Retina (tissue), 1 donor: ENCODE measurements around the gene GSK3A.

ENCODE experiments used
- DNase-seq: peaks from one replicate; pipeline ENCODE4 v3.0.0-alpha.2; 2016

The GSK3A gene

DNA sequence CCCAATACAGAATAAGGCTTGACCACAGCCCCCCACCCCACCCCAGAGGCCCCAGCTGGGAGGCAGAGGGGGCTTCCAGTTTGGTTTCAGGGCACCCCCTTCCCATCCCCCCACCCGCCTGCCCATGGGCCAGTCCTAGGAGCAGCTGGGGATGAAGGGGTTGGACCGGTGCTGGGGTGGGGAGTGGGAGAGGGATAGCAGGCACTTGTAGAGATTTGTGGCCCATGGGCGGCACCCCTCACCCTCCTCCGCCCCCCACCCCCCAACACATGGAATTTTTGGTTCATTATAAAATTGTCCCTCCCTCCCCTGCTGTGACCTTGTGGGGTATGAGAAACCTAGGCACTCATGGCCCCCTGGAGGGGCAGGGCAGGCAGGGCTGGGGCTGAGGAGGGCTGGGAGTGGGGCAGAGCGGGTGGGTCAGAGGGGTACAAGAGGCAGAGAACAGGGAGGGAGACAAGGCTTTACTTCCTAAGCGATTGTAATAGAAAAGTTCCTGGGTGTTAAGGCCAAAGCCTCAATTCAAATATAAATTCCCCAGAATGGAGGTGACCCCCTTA lies 5.3 kb upstream of the GSK3A start:
- DNase-seq: no peak

DNA sequence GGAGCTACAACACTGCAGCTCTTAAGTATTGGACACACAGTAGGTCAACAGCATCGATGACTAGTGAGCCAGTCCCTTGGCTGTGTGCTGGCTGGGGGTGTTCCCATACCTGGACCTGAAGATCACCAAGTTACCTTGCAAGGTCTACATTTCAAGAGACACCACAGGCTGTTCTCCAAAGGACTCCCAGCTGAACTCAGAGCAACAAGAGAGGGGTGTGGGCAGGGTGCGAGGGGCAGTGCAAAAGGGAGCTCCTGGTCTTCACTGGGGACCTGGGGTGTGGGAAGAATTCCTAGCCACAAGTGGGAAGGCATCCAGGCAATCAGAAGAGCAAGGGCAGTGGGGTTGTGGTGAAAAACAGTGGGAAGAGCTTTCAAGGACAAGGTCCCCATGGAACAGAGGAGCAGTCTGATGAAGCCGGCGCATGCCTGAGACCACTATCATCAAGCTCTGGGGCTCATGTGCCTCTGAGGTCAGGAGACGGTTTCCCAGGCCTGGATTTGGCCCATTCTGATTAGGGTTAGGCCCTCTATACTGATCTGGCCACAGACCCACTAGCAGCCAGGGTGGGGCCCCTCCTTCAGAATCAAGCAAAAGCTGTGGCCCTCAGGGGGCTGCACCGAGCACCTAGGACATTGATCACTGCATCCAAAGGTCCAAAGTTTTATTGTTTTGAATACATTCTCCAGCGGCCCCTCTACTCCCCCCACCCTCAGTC lies 4.7 kb upstream of the GSK3A start:
- DNase-seq: peak; percentile 18

DNA sequence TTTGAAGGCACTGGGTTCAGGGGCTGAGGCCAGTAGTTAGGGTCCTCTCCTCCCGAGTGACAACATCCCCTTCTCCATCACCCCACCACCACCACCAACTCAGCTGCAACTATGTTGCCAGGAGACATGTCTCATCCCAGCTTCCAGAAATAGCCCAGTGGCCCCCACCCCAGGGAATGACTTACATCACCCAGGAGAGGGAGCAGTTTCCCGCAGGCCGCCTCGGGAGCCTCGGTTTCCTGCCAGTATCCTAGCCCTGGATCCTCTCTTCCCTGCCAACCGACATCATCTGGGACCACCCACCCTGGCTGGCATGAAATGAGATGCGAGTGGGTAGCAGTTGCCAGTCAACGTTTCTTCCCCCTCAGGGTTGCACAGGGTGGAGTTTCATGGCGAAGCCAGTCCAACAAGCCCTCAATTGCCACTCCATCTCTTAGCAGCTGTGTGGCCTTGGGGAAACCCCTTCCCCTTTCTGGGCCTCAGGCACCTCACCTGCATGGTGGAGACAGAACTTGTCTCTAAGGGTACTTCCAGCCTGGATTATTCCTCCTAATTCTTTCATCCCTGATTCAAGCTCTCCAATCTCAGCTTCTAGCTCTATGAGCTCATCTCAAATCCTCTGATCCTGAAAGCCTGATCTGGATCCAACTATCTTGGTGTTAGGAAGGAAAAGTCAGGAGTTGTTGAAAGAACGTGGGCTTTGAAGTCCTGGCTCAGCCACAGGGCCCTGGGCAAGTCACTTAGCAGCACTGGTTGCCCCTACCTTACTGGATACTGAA lies 3.9 kb upstream of the GSK3A start:
- peak; percentile 52 for DNase-seq

DNA sequence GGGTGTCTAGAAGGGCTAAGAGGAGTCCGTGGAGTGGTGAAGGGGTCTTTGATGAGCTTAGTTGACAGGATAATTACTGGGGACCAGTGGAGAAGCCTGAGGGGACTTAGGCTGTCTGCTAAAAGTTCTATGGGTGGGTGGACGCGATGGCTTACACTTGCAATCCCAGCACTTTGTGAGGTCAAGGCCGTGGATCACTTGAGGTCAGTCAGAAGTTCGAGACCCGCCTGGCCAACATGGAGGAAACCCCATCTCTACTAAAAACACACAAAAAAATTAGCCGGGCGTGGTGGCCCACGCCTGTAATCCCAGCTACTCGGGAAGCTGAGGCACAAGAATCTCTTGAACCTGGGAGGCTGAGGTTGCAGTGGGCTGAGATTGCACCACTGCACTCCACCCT lies 2.8 kb upstream of the GSK3A start:
- DNase-seq: no peak

DNA sequence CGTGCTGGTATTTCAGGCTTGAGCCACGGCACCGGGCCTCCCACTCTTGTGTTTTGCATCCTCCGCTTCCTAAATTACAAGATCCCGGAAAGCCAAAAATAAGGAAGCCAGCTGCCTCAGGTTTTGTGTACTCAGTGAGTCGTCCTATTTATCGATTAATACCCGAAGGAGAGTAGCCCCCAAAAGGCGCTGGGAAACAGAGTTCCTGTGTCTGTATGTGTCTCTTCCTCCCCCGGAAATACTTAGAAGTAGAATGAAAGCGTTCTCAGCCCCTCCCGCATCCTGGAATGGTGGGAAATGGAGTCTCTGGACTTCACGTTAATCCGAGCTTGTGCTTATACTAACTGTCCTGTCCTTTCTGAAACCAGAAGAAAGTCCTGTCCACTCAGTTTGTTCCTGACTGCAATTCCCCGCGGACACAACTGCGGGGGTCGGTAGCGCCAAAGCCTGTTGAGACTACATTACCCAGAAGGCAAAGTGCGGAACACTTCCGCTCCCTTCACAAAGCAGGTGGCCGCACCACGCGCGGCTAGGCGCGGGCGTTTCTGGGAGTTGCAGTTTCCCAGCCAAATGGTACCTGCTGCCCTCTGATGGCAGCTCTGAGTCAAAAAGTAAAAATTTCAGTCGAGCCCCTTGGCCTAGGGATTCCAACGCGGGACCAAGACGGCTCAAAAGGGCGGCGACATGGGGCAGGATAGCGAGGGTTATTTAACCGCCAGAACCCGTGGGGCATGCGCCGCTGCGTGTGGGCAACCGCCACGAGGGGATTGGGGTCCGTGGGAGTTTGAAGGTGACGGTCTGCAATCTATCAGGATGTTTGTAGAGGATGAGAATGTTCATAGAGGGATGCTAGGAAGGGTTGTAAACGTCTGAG lies 2.2 kb upstream of the GSK3A start:
- DNase-seq: peak; percentile 97

DNA sequence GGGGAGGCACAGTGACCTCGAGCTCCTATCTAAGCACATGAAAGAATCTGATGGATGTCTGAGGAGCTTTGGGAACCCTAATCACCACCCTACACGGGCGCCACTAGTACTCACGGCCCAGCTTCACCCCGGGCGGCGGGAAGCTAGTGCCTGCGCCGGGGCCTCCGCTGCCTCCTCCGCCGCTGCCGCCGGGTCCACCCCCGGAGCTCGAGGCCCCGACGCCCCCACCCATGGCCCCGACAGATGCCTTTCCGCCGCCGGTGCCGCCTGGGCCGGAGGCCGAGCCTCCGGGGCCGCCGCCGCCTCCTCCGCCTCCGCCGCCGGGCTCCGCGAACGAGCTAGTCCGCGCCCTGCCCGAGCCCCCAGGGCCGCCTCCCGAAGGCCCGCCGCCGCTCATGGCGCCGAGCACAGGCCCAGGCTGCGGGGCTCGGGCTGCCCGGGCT lies 312 bp downstream of the GSK3A start:
- peak; percentile 13 for DNase-seq

DNA sequence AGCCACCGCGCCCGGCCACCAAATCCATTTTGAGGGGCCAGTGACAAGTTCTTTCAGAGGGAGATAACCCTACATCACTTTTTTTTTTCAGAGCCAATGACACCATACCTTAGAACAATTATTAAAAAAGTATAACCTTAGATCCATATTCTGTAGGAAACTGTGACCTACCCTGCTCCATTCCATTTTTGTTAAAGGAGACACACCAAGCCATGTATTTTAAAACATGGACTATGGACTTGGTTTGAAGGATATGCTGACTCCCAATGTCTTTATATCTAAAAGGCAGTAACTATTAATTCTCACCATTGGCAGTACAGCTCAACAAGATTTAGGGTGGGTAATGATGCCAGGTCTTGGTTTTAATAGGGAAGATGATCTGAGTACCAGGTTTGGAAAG lies 1.1 kb downstream of the GSK3A start:
- DNase-seq: no peak

DNA sequence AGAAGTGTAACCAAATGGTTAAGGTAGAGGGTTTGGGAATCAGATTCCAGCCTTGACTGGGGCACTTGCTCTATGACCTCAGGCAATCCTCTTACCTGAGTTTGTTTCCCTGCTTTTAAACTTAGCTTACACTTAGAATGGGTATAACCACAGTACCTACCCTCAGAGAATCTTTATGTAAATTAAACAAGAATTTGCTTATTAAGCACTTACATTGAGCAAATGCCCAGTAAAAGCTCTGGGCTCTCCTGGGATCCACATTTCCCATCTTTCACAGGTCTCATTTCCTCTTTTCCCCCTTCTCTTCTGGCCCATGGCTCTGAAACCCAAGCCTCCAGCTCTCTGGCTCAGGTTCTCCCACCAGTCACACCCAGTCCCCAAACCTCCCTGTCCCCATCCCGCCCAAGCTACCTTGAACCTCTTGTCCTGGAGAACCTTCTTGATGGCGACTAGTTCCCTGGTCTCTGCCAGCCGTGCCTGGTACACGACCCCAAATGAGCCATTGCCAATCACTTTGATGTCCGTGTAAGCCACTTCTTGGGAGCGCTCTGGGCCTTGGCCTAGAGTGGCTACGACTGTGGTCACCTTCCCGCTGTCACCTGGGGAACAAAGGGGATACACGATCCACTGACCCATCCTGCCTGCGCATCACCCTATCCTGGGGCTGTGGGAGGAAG lies 2.7 kb downstream of the GSK3A start:
- DNase-seq: no peak

DNA sequence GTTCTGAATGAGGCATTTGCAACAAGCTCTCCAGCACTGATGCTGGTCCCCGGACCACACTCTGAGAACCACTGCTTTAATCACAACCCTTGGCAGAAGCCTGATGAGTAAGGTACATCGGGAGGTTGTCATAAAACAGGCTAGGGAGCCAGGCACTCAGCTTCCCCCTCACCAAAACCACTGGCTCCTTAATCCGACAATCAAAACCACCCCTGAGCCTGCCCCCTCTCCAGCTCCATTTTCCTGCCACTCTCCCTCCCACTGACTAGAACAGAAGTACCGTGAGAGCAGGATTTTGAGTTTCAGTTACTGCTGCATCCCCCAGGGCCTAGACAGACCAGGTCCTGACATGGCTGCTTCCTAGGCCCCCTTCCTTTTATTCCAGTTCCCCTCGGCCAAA lies 7.2 kb downstream of the GSK3A start:
- no peak for DNase-seq

DNA sequence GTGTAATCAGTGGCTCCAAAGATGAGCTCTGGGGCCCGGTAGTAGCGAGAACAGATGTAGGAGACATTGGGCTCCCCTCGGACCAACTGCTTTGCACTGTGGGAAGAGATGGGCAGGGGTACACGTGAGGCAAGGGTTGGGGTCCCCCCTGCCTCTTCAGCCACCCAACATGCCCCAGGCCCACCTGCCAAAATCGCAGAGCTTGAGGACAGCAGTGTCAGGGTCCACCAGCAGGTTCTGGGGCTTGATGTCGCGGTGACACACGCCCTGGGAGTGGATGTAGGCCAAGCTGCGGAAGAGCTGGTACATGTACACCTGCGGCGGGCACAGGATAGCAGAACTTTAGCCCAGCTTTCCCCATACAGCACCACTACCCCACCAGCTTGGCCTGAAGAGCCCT lies 8.0 kb downstream of the GSK3A start:
- no peak for DNase-seq

DNA sequence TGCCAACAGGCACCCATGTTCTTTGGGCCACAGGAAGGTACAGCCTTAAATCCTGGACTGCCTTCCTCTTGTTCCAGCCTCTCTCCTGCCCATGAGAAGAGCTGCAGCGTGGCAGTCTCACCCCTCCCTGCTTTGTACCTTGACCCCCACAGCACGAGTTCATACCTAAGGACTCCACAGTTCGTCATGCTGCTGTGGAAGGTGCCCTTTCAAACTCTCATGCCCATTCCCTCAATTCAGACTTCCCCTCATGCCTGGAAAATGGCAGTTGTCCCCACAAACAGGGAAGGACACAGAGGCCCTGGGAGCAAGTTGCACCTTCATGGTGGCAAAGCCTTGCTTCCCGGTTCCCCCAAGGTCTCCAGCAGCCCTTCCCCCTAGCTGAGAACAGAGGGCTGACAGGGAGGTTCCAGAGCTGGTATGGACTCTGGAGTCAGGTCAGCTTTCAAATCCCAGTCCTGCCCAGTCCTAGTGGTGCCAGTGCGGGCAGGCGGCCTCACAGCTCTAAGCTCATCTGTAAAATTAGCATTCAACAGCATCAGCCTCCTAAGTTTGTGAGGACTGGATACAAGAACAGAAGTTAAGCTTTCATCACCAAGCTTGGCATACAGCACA lies 8.6 kb downstream of the GSK3A start:
- DNase-seq: no peak

DNA sequence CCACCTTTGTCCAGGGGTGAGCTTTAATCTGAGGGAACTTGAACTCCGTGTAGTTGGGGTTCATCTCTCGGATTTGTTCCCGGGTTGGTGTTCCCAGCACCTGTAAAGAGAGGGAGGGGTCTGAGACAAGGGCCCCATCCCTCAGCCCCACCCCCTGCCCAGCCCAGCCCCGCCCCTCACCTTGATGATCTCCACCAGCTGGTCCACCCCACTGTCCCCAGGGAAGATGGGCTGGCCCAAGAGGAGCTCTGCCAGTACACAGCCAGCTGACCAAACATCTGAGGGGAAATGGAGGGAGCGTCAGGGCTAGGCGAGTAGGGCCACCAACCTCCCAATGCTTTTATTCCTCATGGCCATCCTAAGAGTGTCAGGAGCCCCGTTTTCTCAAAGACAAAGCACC lies 9.3 kb downstream of the GSK3A start:
- DNase-seq: no peak

DNA sequence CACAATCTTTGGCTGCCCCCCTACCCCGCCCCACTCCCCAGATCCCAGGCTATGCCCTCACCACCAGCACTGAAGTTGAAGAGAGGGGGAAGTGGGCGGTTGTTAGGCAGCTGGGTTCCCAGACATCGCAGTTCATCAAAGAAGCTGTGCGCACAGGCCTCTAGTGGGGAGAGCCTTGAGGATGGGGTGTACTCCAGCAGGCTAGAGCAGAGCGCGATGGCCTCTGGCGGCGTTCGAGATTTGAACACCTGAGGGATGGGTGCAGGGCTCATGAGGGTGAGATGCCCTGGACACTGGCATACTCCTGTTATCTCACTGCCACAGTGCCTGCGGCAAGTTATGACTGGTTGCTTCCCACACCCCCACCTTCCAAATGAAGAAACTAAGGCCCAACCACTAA lies 10.0 kb downstream of the GSK3A start:
- DNase-seq: no peak

DNA sequence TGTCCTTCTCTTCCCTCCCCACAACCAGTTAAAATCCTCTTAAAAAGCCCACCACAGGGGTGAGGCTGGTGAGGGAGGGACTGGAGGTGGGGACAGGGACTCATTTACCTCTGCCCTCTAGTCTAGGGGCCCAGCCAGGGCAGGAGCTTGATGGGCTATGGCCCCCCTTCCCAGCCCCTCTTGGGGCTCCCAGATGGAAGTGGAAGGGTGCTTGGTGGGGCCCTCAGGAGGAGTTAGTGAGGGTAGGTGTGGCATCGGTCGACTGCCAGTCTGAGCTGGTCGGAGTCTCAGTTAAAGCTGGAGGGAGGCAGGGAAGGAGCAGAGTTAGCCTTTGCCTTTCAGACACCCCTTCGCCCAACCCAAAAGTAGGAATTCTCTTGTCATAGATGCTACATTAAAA lies 11.8 kb downstream of the GSK3A start:
- DNase-seq: no peak

DNA sequence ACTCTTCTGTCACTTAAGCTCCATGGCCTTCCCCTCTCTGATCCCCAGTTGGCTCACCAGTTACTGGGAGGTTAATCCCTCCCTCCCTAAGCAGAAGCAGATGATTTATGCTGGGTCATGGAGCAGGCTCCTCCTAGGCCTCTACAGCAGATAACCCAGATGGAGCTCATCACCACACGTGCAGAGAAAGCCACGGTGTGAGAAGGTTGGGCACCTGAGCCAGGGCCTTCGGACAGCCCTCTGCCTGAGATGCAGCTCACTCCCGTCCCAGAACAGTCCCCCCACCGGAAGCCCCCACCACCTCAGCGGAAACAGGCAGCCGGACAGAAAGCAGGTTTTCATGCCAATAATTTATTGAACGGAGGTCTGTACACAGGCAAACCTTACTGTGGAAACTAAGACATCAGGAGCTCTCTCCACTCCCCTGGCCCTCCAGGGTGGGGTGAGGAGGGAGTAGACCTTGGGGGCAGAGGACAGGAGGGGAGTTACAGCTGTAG lies 12.5 kb downstream of the GSK3A start:
- DNase-seq: peak; percentile 16

DNA sequence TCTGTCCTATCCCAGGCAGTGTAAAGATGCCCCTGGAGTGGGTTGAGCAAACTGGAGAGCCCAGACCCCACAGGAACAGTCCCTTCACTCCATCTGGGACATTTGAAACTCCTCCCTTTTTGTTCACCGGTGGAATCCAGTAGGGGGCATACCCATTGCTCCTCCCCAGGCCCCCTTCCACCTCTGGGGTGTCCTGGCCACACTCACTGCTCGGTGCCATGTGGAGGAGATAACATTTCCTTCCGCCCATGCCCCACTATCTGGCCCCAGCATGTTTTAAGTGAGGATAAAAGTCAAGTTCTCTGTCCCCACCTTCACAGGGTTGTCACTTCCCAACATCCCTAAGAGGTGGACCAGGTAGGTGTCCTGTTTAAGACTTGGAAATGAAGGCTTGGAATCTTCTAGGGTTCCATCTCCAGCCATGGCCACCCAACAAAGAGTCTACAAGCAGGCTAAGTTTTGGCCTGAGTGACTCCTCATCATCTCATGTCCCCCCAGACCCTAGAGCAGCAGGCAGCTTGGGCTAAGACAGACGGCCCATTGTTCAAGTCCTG lies 13.0 kb downstream of the GSK3A start:
- DNase-seq: no peak

DNA sequence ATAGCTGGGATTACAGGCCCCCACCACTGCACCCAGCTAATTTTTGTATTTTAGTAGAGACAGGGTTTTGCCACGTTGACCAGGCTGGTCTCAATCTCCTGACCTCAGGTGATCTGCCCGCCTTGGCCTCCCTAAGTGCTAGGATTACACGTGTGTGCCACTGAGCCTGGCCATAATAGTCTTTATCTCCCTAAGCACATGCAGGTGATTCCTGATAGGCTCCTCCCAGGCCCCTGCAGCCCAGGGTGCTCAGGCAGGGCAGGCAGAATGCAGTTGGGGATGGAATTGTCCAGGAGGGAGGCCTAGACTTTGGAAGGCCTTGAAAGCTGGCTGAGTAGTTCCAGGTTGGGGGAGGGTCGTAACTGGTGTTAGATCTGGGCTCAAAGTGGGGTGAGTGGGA lies 13.8 kb downstream of the GSK3A start:
- DNase-seq: no peak

DNA sequence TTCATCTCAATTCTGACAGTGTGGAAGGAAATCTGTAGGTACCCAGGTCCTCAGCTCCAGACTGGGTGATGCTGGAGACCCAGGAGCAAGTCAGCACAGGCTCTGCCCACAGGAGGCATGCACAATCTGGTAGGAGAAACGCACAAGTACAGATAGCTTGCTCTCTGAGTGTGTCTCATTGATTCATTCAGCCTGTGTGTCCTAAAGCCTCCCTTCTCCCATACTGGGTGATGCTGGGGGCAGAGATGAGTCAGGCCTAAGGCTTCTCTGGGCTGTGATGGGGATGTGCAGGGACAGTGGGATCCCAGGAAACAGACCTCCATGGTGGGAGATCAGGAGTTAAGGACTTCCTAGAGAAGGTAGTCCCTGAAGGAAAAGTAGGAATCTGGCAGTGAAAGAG lies 15.5 kb downstream of the GSK3A start:
- DNase-seq: no peak

DNA sequence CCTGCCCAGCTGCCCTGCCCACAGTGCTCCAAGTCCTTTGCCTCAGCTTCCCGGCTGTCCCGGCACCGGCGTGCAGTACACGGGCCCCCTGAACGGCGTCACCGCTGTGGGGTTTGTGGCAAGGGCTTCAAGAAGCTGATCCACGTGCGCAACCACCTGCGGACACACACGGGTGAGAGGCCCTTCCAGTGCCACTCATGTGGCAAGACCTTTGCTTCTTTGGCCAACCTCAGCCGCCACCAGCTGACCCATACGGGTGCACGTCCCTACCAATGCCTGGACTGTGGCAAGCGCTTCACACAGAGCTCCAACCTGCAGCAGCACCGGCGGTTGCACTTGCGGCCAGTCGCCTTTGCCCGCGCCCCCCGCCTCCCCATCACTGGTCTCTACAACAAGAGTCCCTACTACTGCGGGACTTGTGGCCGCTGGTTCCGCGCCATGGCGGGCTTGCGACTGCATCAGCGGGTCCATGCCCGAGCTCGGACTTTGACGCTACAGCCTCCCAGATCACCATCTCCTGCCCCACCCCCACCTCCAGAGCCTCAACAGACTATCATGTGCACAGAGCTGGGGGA lies 16.6 kb downstream of the GSK3A start:
- DNase-seq: no peak

DNA sequence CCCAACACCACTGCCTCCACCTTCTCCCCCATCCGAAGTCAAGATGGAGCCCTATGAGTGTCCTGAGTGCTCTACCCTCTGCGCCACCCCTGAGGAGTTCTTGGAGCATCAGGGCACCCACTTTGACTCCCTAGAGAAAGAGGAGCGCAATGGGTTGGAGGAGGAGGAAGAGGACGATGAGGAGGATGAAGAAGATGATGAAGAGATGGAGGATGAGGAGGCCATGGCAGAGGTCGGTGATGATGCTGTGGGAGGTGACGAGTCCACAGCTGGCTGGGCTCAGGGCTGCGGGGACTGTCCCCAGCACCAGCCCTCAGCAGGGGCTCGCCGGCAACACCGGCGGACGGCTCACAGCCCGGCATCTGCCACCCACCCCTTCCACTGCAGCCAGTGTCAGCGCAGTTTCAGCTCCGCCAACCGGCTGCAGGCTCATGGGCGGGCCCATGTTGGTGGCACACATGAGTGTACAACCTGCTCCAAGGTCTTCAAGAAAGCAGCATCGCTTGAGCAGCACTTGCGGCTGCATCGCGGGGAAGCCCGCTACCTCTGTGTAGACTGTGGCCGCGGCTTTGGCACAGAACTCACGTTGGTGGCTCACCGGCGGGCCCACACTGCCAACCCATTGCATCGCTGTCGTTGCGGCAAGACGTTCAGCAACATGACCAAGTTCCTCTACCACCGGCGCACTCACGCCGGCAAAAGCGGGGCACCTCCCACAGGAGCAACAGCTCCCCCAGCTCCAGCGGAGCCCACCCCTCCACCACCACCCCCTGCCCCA lies 17.3 kb downstream of the GSK3A start:
- DNase-seq: no peak

DNA sequence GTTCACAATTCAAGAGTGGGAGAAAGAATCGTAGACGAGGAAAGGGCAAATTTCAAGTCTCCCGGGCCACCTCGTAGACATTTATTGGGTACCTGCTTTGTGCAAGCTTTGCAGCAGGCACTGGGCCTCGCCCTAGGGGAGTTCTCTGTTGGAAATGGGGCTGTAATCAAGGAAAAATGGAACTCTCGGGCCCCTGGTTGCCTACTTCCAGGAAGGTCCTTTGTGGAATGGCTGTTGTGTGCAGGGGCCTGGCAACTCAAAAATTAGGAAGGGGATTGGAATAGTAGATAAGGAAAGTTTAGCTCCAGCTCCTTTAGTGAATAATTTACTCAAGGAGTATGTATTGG lies 21.7 kb downstream of the GSK3A start:
- DNase-seq: no peak
